Astrocyte (in vitro differentiated cells and primary cell): ENCODE results near the gene TAF6L. TPM values are rescaled to one million over a fixed set of nuclear protein-coding genes. Genes with fewer than 3 reads are reported as not detected.

Experiments
- DNase-seq: peaks from one replicate; pipeline ENCODE4 v3.0.0-alpha.2; 2010; ENCODE audit warnings: low read depth
- FAIRE-seq: peaks from 2 replicates; lab custom pipeline; 2011; peaks lifted over from hg19 to GRCh38; lab: Jason Lieb, UNC
- H2AFZ ChIP-seq: 2 replicates; pipeline ENCODE4 v1.6.0; 2012; ENCODE audit warnings: low read depth, low read length, inconsistent platforms
- H3K27ac ChIP-seq: 2 replicates; pipeline ENCODE4 v1.5.1; 2011; ENCODE audit warnings: low read depth, low read length, inconsistent platforms
- H3K27me3 ChIP-seq: 2 replicates; pipeline ENCODE4 v1.6.0; 2011; ENCODE audit warnings: low read length, inconsistent platforms; ENCODE audit not compliant: insufficient read depth
- H3K36me3 ChIP-seq: 2 replicates; pipeline ENCODE4 v1.5.1; 2011; ENCODE audit warnings: low read length, inconsistent platforms; ENCODE audit not compliant: insufficient read depth
- H3K4me1 ChIP-seq: 2 replicates; pipeline ENCODE4 v1.5.1; 2011; ENCODE audit warnings: low read length, inconsistent platforms; ENCODE audit not compliant: insufficient read depth
- H3K4me2 ChIP-seq: 2 replicates; pipeline ENCODE4 v1.6.0; 2012; ENCODE audit warnings: low read length, inconsistent platforms
- H3K4me3 ChIP-seq: 2 replicates; pipeline ENCODE4 v1.5.1; 2011; ENCODE audit warnings: low read depth, mild to moderate bottlenecking, low read length, inconsistent platforms; ENCODE audit not compliant: insufficient read depth
- H3K79me2 ChIP-seq: 2 replicates; pipeline ENCODE4 v1.6.0; 2012; ENCODE audit warnings: mild to moderate bottlenecking, low read length, inconsistent platforms; ENCODE audit not compliant: insufficient read depth
- H3K9ac ChIP-seq: 2 replicates; pipeline ENCODE4 v1.6.0; 2012; ENCODE audit warnings: mild to moderate bottlenecking, low read length, inconsistent platforms
- H3K9me3 ChIP-seq: 2 replicates; pipeline ENCODE4 v1.5.1; 2012; ENCODE audit warnings: low read depth, mild to moderate bottlenecking, low read length, inconsistent platforms; ENCODE audit not compliant: insufficient read depth
- H4K20me1 ChIP-seq: 2 replicates; pipeline ENCODE4 v1.6.0; 2012; ENCODE audit warnings: low read length, inconsistent platforms; ENCODE audit not compliant: insufficient read depth
- H3K27ac Mint-ChIP-seq: one replicate; pipeline ENCODE4 v1.8.0; 2021; ENCODE audit warnings: mild to moderate bottlenecking, mixed read lengths; ENCODE audit not compliant: unreplicated experiment
- H3K27me3 Mint-ChIP-seq: one replicate; pipeline ENCODE4 v1.8.0; 2021; ENCODE audit warnings: low read depth, mixed read lengths; ENCODE audit not compliant: unreplicated experiment
- H3K36me3 Mint-ChIP-seq: one replicate; pipeline ENCODE4 v1.8.0; 2021; ENCODE audit warnings: low read depth, mixed read lengths; ENCODE audit not compliant: unreplicated experiment
- H3K4me1 Mint-ChIP-seq: one replicate; pipeline ENCODE4 v1.8.0; 2021; ENCODE audit warnings: low read depth, mixed read lengths; ENCODE audit not compliant: unreplicated experiment
- H3K4me3 Mint-ChIP-seq: one replicate; pipeline ENCODE4 v1.8.0; 2021; ENCODE audit warnings: mild to moderate bottlenecking, moderate library complexity, mixed read lengths; ENCODE audit not compliant: unreplicated experiment
- H3K9me3 Mint-ChIP-seq: one replicate; pipeline ENCODE4 v1.8.0; 2021; ENCODE audit warnings: mild to moderate bottlenecking, mixed read lengths; ENCODE audit not compliant: unreplicated experiment
- CTCF ChIP-seq: IDR thresholded peaks from 2 replicates; pipeline ENCODE4 v1.5.1; 2011; ENCODE audit warnings: low read depth, mild to moderate bottlenecking, inconsistent platforms, low read length, moderate library complexity; ENCODE audit not compliant: insufficient read depth
- EZH2 ChIP-seq: IDR thresholded peaks from 2 replicates; pipeline ENCODE4 v1.6.1; 2012; ENCODE audit warnings: mild to moderate bottlenecking, low read length, inconsistent platforms; ENCODE audit not compliant: insufficient read depth
- total RNA-seq: library from RNA; stranded (reverse); gene quantifications from 2 replicates; pipeline ENCODE4 v1.2.1, GENCODE V29; 2021

TAF6L gene
- total RNA-seq, 1 donor from 2014 or later, result 14.7 TPM

DNA sequence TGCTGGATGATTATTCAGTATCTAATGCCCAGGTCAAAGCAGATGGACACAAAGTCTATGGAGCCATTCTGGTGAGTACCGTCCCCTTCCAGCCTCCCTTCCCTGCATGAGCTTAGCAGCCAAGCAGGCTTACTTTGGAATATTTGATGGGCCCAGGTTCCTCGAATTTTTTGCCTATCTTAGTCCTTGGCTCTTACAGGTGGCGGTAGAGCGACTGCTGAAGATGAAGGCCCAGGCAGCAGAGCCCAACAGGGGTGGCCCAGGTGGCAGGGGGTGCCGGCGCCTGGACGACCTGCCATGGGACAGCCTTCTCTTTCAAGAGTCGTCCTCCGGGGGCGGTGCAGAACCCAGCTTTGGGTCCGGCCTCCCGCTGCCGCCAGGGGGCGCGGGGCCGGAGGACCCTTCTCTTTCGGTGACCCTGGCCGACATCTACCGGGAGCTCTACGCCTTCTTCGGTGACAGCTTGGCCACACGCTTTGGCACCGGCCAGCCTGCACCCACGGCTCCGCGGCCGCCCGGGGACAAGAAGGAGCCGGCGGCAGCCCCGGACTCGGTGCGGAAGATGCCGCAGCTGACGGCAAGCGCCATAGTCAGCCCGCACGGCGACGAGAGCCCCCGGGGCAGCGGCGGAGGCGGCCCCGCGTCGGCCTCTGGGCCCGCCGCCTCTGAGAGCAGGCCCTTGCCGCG is 15.3 kb downstream of the TAF6L start:
- H3K4me3 Mint-ChIP-seq, result peak overlapping the region; percentile 80
- TF ChIP-seq CTCF, result peak; percentile 78
- TF ChIP-seq EZH2, result no peak

GRCh38 chr11:62787005-62787759 is 16.0 kb downstream of the TAF6L start, which contains the start of gene TMEM179B:
Gene TMEM179B, plus strand, starts transcription at chr11:62787402. Its CDS starts 30 bp downstream, at chr11:62787432.
- peak within 1 kb of the TSS; percentile 84 for H3K27ac Mint-ChIP-seq
- no peaks in the 10 kb centered on the region for H3K27me3 ChIP-seq
- H4K20me1 ChIP-seq, result peaks cover 39% of the 10 kb centered on the region
- H3K9me3 Mint-ChIP-seq, result no peaks in the 10 kb centered on the region
- no peaks in the 10 kb centered on the region for H3K27me3 Mint-ChIP-seq
- peaks cover 27% of the 10 kb centered on the region for H3K4me1 ChIP-seq
- peak; percentile 95 for DNase-seq
- H3K4me3 ChIP-seq, result peak within 1 kb of the TSS; percentile 95
- peaks cover 50% of the 10 kb centered on the region for H3K79me2 ChIP-seq
- H3K27ac ChIP-seq, result peak within 1 kb of the TSS; percentile 90
- H3K36me3 Mint-ChIP-seq, result peaks cover 9% of the 10 kb centered on the region
- peak within 1 kb of the TSS; percentile 94 for H3K9ac ChIP-seq
- H3K36me3 ChIP-seq, result peaks cover 5% of the 10 kb centered on the region
- H3K4me3 Mint-ChIP-seq, result peak within 1 kb of the TSS; percentile 93
- H3K4me2 ChIP-seq, result peak within 1 kb of the TSS; percentile 87
- TF ChIP-seq CTCF (peak; percentile 43), EZH2 (no peak)
- no peaks in the 10 kb centered on the region for H3K9me3 ChIP-seq
- no peak for FAIRE-seq
- peak within 1 kb of the TSS; percentile 76 for H2AFZ ChIP-seq
- peaks cover 14% of the 10 kb centered on the region for H3K4me1 Mint-ChIP-seq

More for the DNA sequence above, 15.3 kb downstream of the TAF6L start:
- FAIRE-seq, result no peak
- Histone ChIP-seq H3K9me3 (no peaks in the 10 kb centered on the region), H3K27ac (peak overlapping the region; percentile 90), H3K4me2 (peak overlapping the region; percentile 87), H3K27me3 (no peaks in the 10 kb centered on the region), H3K36me3 (peaks cover 3% of the 10 kb centered on the region), H2AFZ (peak overlapping the region; percentile 76), H4K20me1 (peaks cover 35% of the 10 kb centered on the region), H3K9ac (peak overlapping the region; percentile 94), H3K79me2 (peaks cover 46% of the 10 kb centered on the region), H3K4me3 (peak overlapping the region; percentile 95), H3K4me1 (peaks cover 23% of the 10 kb centered on the region)
- Mint-ChIP-seq H3K36me3 (peaks cover 11% of the 10 kb centered on the region), H3K4me1 (peaks cover 11% of the 10 kb centered on the region), H3K27ac (peak overlapping the region; percentile 75), H3K27me3 (no peaks in the 10 kb centered on the region), H3K9me3 (no peaks in the 10 kb centered on the region)
- DNase-seq, result peak; percentile 35
